Liver (tissue), 3 donors: ENCODE measurements around the gene CCDC192.

Experiments
- CTCF ChIP-seq: fragments of 150-350 bp; IDR thresholded peaks from 2 replicates; pipeline ENCODE4 v1.5.1; 2017; ENCODE audit warnings: improper control_type of control experiment, low read depth, low read length; ENCODE audit not compliant: missing input control
- FOXA1 ChIP-seq: IDR thresholded peaks from 2 replicates; pipeline ENCODE4 v1.6.1; 2016; ENCODE audit warnings: antibody characterized with exemption
- GABPA ChIP-seq, 2 donors: IDR thresholded peaks in 1 of 2; conservative IDR thresholded peaks in 1 of 2; 2 replicates each; pipeline ENCODE4 v1.6.1; 2016; ENCODE audit warnings: antibody characterized with exemption in 2 of 2, mild to moderate bottlenecking in 1 of 2, moderate library complexity in 1 of 2
- RAD21 ChIP-seq, 2 donors: IDR thresholded peaks; 2 replicates each; pipeline ENCODE4 v1.6.1; 2016; ENCODE audit warnings: antibody characterized with exemption in 2 of 2, mild to moderate bottlenecking in 2 of 2
- TF ChIP-seq, protein P1 (sequence below): IDR thresholded peaks from 2 replicates; pipeline ENCODE4 v1.6.1; 2016; ENCODE audit warnings: antibody characterized with exemption, mild to moderate bottlenecking
- donor health status: healthy.
- donor health status: healthy.

DNA sequence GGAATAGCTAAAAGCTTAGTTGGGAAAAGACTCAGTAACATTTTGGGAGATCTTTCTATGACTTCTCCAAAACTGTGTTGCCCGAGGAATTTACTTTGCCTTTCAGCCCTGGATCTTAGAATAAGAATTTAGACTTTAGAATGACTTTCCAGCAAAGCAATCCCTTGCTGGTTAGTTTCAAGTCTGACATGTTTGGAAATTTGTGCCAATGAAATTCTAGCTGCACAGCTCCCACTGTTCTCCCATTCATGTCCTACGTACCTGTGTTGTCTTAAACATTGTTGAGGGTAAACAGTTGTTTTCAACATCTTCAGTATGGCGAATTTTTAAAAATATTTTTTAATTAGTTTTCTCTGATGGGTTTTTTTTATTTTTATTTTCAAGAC, 111.4 kb downstream of the CCDC192 start:
- no peak for TF ChIP-seq CTCF
- TF ChIP-seq RAD21 (IDR thresholded peaks at IDR 0.05), result no peak
- no peak for TF ChIP-seq GABPA (IDR thresholded peaks at IDR 0.05 in 1 of 2, conservative IDR thresholded peaks at IDR 0.05 in 1 of 2)
- no peak for TF ChIP-seq FOXA1
- TF ChIP-seq, protein P1, sequence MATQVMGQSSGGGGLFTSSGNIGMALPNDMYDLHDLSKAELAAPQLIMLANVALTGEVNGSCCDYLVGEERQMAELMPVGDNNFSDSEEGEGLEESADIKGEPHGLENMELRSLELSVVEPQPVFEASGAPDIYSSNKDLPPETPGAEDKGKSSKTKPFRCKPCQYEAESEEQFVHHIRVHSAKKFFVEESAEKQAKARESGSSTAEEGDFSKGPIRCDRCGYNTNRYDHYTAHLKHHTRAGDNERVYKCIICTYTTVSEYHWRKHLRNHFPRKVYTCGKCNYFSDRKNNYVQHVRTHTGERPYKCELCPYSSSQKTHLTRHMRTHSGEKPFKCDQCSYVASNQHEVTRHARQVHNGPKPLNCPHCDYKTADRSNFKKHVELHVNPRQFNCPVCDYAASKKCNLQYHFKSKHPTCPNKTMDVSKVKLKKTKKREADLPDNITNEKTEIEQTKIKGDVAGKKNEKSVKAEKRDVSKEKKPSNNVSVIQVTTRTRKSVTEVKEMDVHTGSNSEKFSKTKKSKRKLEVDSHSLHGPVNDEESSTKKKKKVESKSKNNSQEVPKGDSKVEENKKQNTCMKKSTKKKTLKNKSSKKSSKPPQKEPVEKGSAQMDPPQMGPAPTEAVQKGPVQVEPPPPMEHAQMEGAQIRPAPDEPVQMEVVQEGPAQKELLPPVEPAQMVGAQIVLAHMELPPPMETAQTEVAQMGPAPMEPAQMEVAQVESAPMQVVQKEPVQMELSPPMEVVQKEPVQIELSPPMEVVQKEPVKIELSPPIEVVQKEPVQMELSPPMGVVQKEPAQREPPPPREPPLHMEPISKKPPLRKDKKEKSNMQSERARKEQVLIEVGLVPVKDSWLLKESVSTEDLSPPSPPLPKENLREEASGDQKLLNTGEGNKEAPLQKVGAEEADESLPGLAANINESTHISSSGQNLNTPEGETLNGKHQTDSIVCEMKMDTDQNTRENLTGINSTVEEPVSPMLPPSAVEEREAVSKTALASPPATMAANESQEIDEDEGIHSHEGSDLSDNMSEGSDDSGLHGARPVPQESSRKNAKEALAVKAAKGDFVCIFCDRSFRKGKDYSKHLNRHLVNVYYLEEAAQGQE, result no peak
